Measurements from ENCODE around the gene PRH1.

DNA sequence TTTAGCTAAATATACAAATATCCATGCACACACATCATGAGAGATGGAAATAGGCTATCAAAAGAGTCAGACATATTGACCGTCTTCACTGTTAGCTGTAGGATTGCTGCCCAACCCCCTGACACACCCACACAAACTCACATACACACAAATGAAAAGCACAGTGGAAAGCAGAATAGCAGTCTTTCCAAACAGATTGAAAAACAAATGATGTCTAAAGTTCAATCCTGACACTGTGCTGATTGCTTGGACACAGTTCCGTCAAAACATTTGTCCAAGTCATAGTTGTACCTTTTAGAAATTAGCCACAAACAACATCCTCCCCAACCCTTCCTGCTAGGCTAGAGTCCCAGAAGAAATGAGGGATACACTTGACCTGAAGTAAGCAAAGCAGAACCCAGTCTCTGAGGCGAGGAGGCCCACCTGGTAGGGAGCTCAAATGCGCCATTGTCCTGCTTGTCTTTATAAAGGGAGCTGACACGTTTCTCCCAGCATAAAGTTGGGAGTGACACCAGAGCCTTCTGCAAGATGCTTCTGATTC, 44.8 kb upstream of the PRH1 start, which contains the start of gene PRH2:
- TF ChIP-seq, protein P1, sequence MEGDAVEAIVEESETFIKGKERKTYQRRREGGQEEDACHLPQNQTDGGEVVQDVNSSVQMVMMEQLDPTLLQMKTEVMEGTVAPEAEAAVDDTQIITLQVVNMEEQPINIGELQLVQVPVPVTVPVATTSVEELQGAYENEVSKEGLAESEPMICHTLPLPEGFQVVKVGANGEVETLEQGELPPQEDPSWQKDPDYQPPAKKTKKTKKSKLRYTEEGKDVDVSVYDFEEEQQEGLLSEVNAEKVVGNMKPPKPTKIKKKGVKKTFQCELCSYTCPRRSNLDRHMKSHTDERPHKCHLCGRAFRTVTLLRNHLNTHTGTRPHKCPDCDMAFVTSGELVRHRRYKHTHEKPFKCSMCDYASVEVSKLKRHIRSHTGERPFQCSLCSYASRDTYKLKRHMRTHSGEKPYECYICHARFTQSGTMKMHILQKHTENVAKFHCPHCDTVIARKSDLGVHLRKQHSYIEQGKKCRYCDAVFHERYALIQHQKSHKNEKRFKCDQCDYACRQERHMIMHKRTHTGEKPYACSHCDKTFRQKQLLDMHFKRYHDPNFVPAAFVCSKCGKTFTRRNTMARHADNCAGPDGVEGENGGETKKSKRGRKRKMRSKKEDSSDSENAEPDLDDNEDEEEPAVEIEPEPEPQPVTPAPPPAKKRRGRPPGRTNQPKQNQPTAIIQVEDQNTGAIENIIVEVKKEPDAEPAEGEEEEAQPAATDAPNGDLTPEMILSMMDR (IDR thresholded peaks at IDR 0.05; ENCODE audit: low read length) = no peak
- no peak for TF ChIP-seq EZH2 (IDR thresholded peaks at IDR 0.05; ENCODE audit: borderline replicate concordance, low read length)
